Vagina (tissue), 2 donors: ENCODE results near the gene ALG9.

Experiments
- CTCF ChIP-seq, 3 experiments: fragments of 450-650 bp in 2 of 3; fragments of 200-600 bp in 1 of 3; sonication (generic) in 1 of 3; IDR thresholded peaks; one replicate each; pipeline ENCODE4 v1.5.1; 2017 to 2019; ENCODE audit warnings: antibody characterized with exemption in 3 of 3, mild to moderate bottlenecking in 2 of 3, moderate library complexity in 2 of 3
- POLR2AphosphoS5 ChIP-seq, 2 donors: sonication (generic); formaldehyde crosslinking; IDR thresholded peaks; one replicate each; pipeline ENCODE4 v1.9.0; 2017; ENCODE audit warnings: antibody characterized with exemption in 2 of 2, mild to moderate bottlenecking in 2 of 2, low read depth in 1 of 2; ENCODE audit not compliant: insufficient read depth in 1 of 2

- no peak for TF ChIP-seq CTCF (IDR thresholded peaks at IDR 0.05)
- no peak for TF ChIP-seq POLR2AphosphoS5 (IDR thresholded peaks at IDR 0.05; ENCODE audit: insufficient read depth in 1 of 2, low read depth in 1 of 2)
These were observed 123.2 kb downstream of the ALG9 start for GRCh38 chr11:111748035-111748804.
